OCI-LY1 (cell line): ENCODE results near the gene ORC3.

Experiments
- H2AFZ ChIP-seq: fragments of 200-600 bp; sonication (generic), shearing (Covaris generic); 2 replicates; pipeline ENCODE4 v1.6.0; 2014; ENCODE audit warnings: antibody characterized with exemption, mild to moderate bottlenecking, low read length
- H3F3A ChIP-seq: fragments of 200-600 bp; sonication (generic), shearing (Covaris generic); 2 replicates; pipeline ENCODE4 v1.6.0; 2014; ENCODE audit warnings: mild to moderate bottlenecking, antibody characterized with exemption, low read length, moderate library complexity; ENCODE audit not compliant: insufficient read depth
- H3K27ac ChIP-seq: fragments of 200-600 bp; sonication (generic); 2 replicates; pipeline ENCODE4 v1.5.1; 2014; ENCODE audit warnings: low read length, mixed run types, mild to moderate bottlenecking, low read depth; ENCODE audit not compliant: poor library complexity, severe bottlenecking
- H3K27me3 ChIP-seq: fragments of 200-600 bp; sonication (generic); 2 replicates; pipeline ENCODE4 v1.6.0; 2014; ENCODE audit warnings: antibody characterized with exemption, mild to moderate bottlenecking, low read length, moderate library complexity; ENCODE audit not compliant: insufficient read depth
- H3K36me3 ChIP-seq: fragments of 200-600 bp; sonication (generic); 2 replicates; pipeline ENCODE4 v1.6.1; 2014; ENCODE audit warnings: mild to moderate bottlenecking, antibody characterized with exemption, low read length, moderate library complexity, mixed read lengths; ENCODE audit not compliant: insufficient read depth
- H3K4me1 ChIP-seq: fragments of 200-600 bp; sonication (generic); 2 replicates; pipeline ENCODE4 v1.5.1; 2014; ENCODE audit warnings: mild to moderate bottlenecking, low read length, moderate library complexity; ENCODE audit not compliant: insufficient read depth, severe bottlenecking
- H3K4me2 ChIP-seq: fragments of 200-600 bp; sonication (generic), shearing (Covaris generic); 2 replicates; pipeline ENCODE4 v1.6.1; 2014; ENCODE audit warnings: low read length
- H3K4me3 ChIP-seq: fragments of 200-600 bp; sonication (generic); 2 replicates; pipeline ENCODE4 v1.5.1; 2014; ENCODE audit warnings: low read length, low read depth, mild to moderate bottlenecking, mixed read lengths; ENCODE audit not compliant: poor library complexity, severe bottlenecking
- H3K79me2 ChIP-seq: fragments of 200-600 bp; shearing (Covaris generic); 2 replicates; pipeline ENCODE4 v1.6.1; 2016; ENCODE audit warnings: mixed run types, low read length, mixed read lengths; ENCODE audit not compliant: insufficient read depth
- H3K9ac ChIP-seq: fragments of 200-600 bp; sonication (generic), shearing (Covaris generic); 2 replicates; pipeline ENCODE4 v1.6.1; 2014; ENCODE audit warnings: mild to moderate bottlenecking, low read length, mixed read lengths
- H3K9me2 ChIP-seq: fragments of 200-600 bp; sonication (generic), shearing (Covaris generic); 2 replicates; pipeline ENCODE4 v1.6.1; 2014; ENCODE audit warnings: low read depth, mild to moderate bottlenecking, low read length, mixed read lengths
- H3K9me3 ChIP-seq: fragments of 200-600 bp; shearing (Covaris generic); 2 replicates; pipeline ENCODE4 v1.6.1; 2014; ENCODE audit warnings: low read length, mixed read lengths
- H4K20me1 ChIP-seq: fragments of 200-600 bp; sonication (generic), shearing (Covaris generic); 2 replicates; pipeline ENCODE4 v1.6.0; 2016; ENCODE audit warnings: mild to moderate bottlenecking, low read length; ENCODE audit not compliant: insufficient read depth
- CTCF ChIP-seq: fragments of 200-600 bp; sonication (generic), shearing (Covaris generic); IDR thresholded peaks from 2 replicates; pipeline ENCODE4 v1.5.1; 2017; ENCODE audit warnings: mild to moderate bottlenecking, antibody characterized with exemption, low read length, moderate library complexity, mixed read lengths
- EZH2 ChIP-seq: fragments of 200-600 bp; sonication (generic), shearing (Covaris generic); IDR thresholded peaks from 2 replicates; pipeline ENCODE4 v1.8.0; 2017; ENCODE audit warnings: borderline replicate concordance, mixed run types, mild to moderate bottlenecking, antibody characterized with exemption, low read length, moderate library complexity, mixed read lengths

ORC3 gene

DNA sequence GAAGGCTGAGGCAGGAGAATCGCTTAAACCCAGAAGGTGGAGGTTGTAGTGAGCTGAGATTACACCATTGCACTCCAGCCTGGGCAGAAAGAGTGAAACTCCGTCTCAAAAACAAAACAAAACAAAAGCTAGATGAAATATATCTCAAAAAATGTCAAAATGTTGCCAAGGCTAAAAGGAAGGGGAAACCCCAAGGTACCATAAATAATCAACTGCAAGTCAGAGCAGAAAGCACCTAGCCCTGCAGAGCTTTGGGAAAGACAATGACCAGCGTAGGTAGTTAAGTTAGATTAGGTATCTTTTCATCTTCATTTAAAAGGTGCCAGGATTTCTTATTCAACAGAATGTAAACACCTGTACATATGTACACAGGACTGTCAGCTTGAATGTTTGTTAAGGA, 79.1 kb downstream of the ORC3 start:
- no peak overlapping the region for H3K27ac ChIP-seq
- H3K9me3 ChIP-seq: no peaks in the 10 kb centered on the region
- TF ChIP-seq EZH2: no peak
- no peak for TF ChIP-seq CTCF

GRCh38 chr6:87670707-87671106, 80.8 kb downstream of the ORC3 start:
- Histone ChIP-seq H3K79me2 (no peaks in the 10 kb centered on the region), H4K20me1 (no peaks in the 10 kb centered on the region), H3K36me3 (peaks cover 77% of the 10 kb centered on the region), H3K4me2 (no peak overlapping the region), H2AFZ (no peak overlapping the region), H3F3A (no peaks in the 10 kb centered on the region), H3K27ac (no peak overlapping the region), H3K9me2 (no peaks in the 10 kb centered on the region), H3K4me3 (no peak overlapping the region), H3K9ac (no peak overlapping the region), H3K9me3 (no peaks in the 10 kb centered on the region), H3K27me3 (no peaks in the 10 kb centered on the region), H3K4me1 (no peaks in the 10 kb centered on the region)
- TF ChIP-seq EZH2: no peak
- TF ChIP-seq CTCF: no peak

More for the DNA sequence above, 79.1 kb downstream of the ORC3 start:
- H3F3A ChIP-seq: peaks cover 4% of the 10 kb centered on the region; the same call in 1 of the 2 replicates
- H3K79me2 ChIP-seq: no peaks in the 10 kb centered on the region
- no peak overlapping the region for H2AFZ ChIP-seq
- no peak overlapping the region for H3K4me2 ChIP-seq
- H3K36me3 ChIP-seq: peaks cover 70% of the 10 kb centered on the region
- no peak overlapping the region for H3K4me3 ChIP-seq
- H3K27me3 ChIP-seq: no peaks in the 10 kb centered on the region
- H3K9ac ChIP-seq: no peak overlapping the region
- H4K20me1 ChIP-seq: no peaks in the 10 kb centered on the region
- no peaks in the 10 kb centered on the region for H3K4me1 ChIP-seq
- no peaks in the 10 kb centered on the region for H3K9me2 ChIP-seq

GRCh38 chr6:87671555-87672029, 81.7 kb downstream of the ORC3 start:
- H3F3A ChIP-seq: no peaks in the 10 kb centered on the region
- no peak overlapping the region for H3K4me2 ChIP-seq
- no peaks in the 10 kb centered on the region for H3K9me2 ChIP-seq
- no peak overlapping the region for H3K4me3 ChIP-seq
- H3K27ac ChIP-seq: no peak overlapping the region
- H2AFZ ChIP-seq: no peak overlapping the region
- TF ChIP-seq EZH2 (no peak), CTCF (no peak)
- no peaks in the 10 kb centered on the region for H3K79me2 ChIP-seq
- H3K36me3 ChIP-seq: peaks cover 83% of the 10 kb centered on the region
- no peaks in the 10 kb centered on the region for H4K20me1 ChIP-seq
- H3K27me3 ChIP-seq: no peaks in the 10 kb centered on the region
- H3K9me3 ChIP-seq: no peaks in the 10 kb centered on the region
- no peak overlapping the region for H3K9ac ChIP-seq
- no peaks in the 10 kb centered on the region for H3K4me1 ChIP-seq
